ENCODE measurements around the gene TALDO1. TPM values are rescaled to one million over a fixed set of nuclear protein-coding genes. Genes with fewer than 3 reads are reported as not detected.

The TALDO1 gene
- total RNA-seq, 1 experiment from 2014 or later, result 314 TPM

GRCh38 chr11:721247-721740 is 26.0 kb upstream of the TALDO1 start (continued):
- TF ChIP-seq, protein P1, sequence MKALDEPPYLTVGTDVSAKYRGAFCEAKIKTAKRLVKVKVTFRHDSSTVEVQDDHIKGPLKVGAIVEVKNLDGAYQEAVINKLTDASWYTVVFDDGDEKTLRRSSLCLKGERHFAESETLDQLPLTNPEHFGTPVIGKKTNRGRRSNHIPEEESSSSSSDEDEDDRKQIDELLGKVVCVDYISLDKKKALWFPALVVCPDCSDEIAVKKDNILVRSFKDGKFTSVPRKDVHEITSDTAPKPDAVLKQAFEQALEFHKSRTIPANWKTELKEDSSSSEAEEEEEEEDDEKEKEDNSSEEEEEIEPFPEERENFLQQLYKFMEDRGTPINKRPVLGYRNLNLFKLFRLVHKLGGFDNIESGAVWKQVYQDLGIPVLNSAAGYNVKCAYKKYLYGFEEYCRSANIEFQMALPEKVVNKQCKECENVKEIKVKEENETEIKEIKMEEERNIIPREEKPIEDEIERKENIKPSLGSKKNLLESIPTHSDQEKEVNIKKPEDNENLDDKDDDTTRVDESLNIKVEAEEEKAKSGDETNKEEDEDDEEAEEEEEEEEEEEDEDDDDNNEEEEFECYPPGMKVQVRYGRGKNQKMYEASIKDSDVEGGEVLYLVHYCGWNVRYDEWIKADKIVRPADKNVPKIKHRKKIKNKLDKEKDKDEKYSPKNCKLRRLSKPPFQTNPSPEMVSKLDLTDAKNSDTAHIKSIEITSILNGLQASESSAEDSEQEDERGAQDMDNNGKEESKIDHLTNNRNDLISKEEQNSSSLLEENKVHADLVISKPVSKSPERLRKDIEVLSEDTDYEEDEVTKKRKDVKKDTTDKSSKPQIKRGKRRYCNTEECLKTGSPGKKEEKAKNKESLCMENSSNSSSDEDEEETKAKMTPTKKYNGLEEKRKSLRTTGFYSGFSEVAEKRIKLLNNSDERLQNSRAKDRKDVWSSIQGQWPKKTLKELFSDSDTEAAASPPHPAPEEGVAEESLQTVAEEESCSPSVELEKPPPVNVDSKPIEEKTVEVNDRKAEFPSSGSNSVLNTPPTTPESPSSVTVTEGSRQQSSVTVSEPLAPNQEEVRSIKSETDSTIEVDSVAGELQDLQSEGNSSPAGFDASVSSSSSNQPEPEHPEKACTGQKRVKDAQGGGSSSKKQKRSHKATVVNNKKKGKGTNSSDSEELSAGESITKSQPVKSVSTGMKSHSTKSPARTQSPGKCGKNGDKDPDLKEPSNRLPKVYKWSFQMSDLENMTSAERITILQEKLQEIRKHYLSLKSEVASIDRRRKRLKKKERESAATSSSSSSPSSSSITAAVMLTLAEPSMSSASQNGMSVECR (CRISPR knock-in tag; IDR thresholded peaks at IDR 0.05; ENCODE audit: borderline replicate concordance), result no peak
- TF ChIP-seq HMGA2 (CRISPR knock-in tag; IDR thresholded peaks at IDR 0.05) (no peak), FOXK1 (CRISPR knock-in tag; IDR thresholded peaks at IDR 0.05) (no peak)

- H3K9me3 Mint-ChIP-seq, result no peaks in the 10 kb centered on the region
- DNase-seq (ENCODE audit: low spot score) (no peak), ATAC-seq (no peak)
- H3K27me3 Mint-ChIP-seq (ENCODE audit: low read depth), result peaks cover 19% of the 10 kb centered on the region
- CTCF ChIA-PET, result interaction anchor here (0.9 to 3.2 kb wide), 14 partner anchors 12 to 167 kb away, joined by 3 to 12 read pairs (median 4); partner anchors contain the start of genes DEAF1 and TMEM80
- TF ChIP-seq ZNF138 (CRISPR knock-in tag; conservative IDR thresholded peaks at IDR 0.05), result no peak
- TF ChIP-seq FOXK1 (CRISPR knock-in tag; IDR thresholded peaks at IDR 0.05), result no peak
- no peak for TF ChIP-seq GRHL2 (CRISPR knock-in tag; IDR thresholded peaks at IDR 0.05; ENCODE audit: insufficient replicate concordance, severe bottlenecking)
- no peak for TF ChIP-seq TP53 (CRISPR knock-in tag; IDR thresholded peaks at IDR 0.05)
- TF ChIP-seq FOXP4 (CRISPR knock-in tag; IDR thresholded peaks at IDR 0.05), result no peak
- TF ChIP-seq, protein P2, sequence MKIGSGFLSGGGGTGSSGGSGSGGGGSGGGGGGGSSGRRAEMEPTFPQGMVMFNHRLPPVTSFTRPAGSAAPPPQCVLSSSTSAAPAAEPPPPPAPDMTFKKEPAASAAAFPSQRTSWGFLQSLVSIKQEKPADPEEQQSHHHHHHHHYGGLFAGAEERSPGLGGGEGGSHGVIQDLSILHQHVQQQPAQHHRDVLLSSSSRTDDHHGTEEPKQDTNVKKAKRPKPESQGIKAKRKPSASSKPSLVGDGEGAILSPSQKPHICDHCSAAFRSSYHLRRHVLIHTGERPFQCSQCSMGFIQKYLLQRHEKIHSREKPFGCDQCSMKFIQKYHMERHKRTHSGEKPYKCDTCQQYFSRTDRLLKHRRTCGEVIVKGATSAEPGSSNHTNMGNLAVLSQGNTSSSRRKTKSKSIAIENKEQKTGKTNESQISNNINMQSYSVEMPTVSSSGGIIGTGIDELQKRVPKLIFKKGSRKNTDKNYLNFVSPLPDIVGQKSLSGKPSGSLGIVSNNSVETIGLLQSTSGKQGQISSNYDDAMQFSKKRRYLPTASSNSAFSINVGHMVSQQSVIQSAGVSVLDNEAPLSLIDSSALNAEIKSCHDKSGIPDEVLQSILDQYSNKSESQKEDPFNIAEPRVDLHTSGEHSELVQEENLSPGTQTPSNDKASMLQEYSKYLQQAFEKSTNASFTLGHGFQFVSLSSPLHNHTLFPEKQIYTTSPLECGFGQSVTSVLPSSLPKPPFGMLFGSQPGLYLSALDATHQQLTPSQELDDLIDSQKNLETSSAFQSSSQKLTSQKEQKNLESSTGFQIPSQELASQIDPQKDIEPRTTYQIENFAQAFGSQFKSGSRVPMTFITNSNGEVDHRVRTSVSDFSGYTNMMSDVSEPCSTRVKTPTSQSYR (CRISPR knock-in tag; IDR thresholded peaks at IDR 0.05), result no peak
- no peak for TF ChIP-seq ZBTB21 (CRISPR knock-in tag; IDR thresholded peaks at IDR 0.05; ENCODE audit: borderline replicate concordance)
- no peak for TF ChIP-seq GABPB1 (CRISPR knock-in tag; IDR thresholded peaks at IDR 0.05)
- no peak for TF ChIP-seq OVOL2 (CRISPR knock-in tag; IDR thresholded peaks at IDR 0.05; ENCODE audit: borderline replicate concordance)
- TF ChIP-seq JUN (CRISPR knock-in tag; IDR thresholded peaks at IDR 0.05), result no peak
- TF ChIP-seq IRF2 (CRISPR knock-in tag; IDR thresholded peaks at IDR 0.05; ENCODE audit: borderline replicate concordance, low read depth), result no peak
- POLR2A ChIA-PET, result interaction anchor here (0.5 to 1.2 kb wide), 4 partner anchors 10 to 141 kb away, joined by 3 to 9 read pairs (median 4); no protein-coding TSS in a partner anchor
- no peaks in the 10 kb centered on the region for H3K36me3 Mint-ChIP-seq
- H3K4me3 Mint-ChIP-seq, result no peak overlapping the region
- peaks cover 15% of the 10 kb centered on the region for H3K4me1 Mint-ChIP-seq
- no peak overlapping the region for H3K27ac Mint-ChIP-seq
These were observed 25.4 kb upstream of the TALDO1 start for GRCh38 chr11:721741-722345.

Measured in WTC11 (cell line).